Parathyroid adenoma (tissue), 2 donors: ENCODE measurements around the gene SNX25.

Experiments used
- H2AFZ ChIP-seq: fragments of 300-600 bp; sonication (generic); one replicate; pipeline ENCODE4 v1.7.0; 2017; ENCODE audit warnings: antibody characterized with exemption, mild to moderate bottlenecking
- H3K27ac ChIP-seq: fragments of 300-600 bp; sonication (generic); one replicate; pipeline ENCODE4 v1.7.0; 2017
- H3K27me3 ChIP-seq: fragments of 300-600 bp; sonication (generic); one replicate; pipeline ENCODE4 v1.7.0; 2017; ENCODE audit warnings: low read length; ENCODE audit not compliant: control insufficient read depth, insufficient read depth
- H3K36me3 ChIP-seq: fragments of 300-600 bp; sonication (generic); one replicate; pipeline ENCODE4 v1.7.0; 2017; ENCODE audit warnings: low read length; ENCODE audit not compliant: control insufficient read depth, insufficient read depth
- H3K4me1 ChIP-seq: fragments of 300-600 bp; sonication (generic); one replicate; pipeline ENCODE4 v1.7.0; 2017; ENCODE audit warnings: control low read depth
- H3K4me2 ChIP-seq: fragments of 300-600 bp; sonication (generic); one replicate; pipeline ENCODE4 v1.7.0; 2017; ENCODE audit warnings: low read length
- H3K4me3 ChIP-seq: fragments of 300-600 bp; sonication (generic); one replicate; pipeline ENCODE4 v1.7.0; 2017; ENCODE audit warnings: low read depth, low read length
- H3K79me2 ChIP-seq: fragments of 300-600 bp; sonication (generic); one replicate; pipeline ENCODE4 v1.7.0; 2017; ENCODE audit warnings: control low read depth
- H3K9ac ChIP-seq: fragments of 300-600 bp; sonication (generic); one replicate; pipeline ENCODE4 v1.7.0; 2017; ENCODE audit warnings: mild to moderate bottlenecking
- H3K9me3 ChIP-seq: fragments of 300-600 bp; sonication (generic); one replicate; pipeline ENCODE4 v1.7.0; 2017; ENCODE audit warnings: low read length; ENCODE audit not compliant: control insufficient read depth
- TF ChIP-seq, protein P1 (sequence below): fragments of 300-600 bp; sonication (generic); IDR thresholded peaks from one replicate; pipeline ENCODE4 v1.7.0; 2017; ENCODE audit warnings: antibody characterized with exemption, mild to moderate bottlenecking
- donor health status: primary hyperparathyroidism.

SNX25 gene

DNA sequence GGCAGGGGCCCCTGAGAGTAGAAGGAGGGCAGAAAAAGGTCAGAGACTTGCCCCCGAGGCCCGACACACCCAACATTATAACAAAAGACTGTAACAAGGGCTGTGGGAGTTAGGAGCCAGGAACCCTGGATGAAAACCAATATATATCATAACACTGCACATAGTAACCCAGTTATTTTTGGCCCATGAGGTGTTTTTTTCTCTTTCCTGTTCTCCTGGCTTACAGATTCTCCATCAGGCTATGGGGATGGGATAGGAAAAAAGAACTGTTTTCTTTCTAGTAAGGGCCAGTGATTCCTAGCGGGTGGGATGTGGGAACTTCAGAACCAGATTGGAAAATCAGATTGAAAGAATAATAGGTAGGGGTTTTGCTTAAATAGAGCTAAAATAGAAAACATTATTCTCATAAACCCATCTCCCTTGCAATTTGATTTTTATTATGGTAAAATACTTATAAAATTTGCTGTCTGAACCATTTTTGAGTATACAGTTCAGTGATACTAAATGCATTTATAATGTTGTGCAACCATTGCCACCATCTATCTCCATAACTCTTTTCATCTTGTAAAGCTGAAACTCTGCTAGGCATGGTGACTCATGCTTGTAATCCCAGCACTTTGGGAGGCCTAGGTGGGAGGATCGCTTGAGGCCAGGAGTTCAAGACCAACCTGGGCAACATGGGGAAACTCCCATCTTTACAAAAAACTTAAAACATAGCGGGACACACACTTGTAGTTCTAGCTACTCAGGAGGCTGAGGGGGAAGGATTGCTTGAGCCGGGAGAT, 33.5 kb downstream of the SNX25 start:
- no peak overlapping the region for H3K4me2 ChIP-seq
- TF ChIP-seq, protein P1, sequence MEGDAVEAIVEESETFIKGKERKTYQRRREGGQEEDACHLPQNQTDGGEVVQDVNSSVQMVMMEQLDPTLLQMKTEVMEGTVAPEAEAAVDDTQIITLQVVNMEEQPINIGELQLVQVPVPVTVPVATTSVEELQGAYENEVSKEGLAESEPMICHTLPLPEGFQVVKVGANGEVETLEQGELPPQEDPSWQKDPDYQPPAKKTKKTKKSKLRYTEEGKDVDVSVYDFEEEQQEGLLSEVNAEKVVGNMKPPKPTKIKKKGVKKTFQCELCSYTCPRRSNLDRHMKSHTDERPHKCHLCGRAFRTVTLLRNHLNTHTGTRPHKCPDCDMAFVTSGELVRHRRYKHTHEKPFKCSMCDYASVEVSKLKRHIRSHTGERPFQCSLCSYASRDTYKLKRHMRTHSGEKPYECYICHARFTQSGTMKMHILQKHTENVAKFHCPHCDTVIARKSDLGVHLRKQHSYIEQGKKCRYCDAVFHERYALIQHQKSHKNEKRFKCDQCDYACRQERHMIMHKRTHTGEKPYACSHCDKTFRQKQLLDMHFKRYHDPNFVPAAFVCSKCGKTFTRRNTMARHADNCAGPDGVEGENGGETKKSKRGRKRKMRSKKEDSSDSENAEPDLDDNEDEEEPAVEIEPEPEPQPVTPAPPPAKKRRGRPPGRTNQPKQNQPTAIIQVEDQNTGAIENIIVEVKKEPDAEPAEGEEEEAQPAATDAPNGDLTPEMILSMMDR, result no peak
- no peaks in the 10 kb centered on the region for H3K27me3 ChIP-seq
- H3K4me1 ChIP-seq, result no peaks in the 10 kb centered on the region
- no peak overlapping the region for H3K9ac ChIP-seq
- no peaks in the 10 kb centered on the region for H3K9me3 ChIP-seq
- no peaks in the 10 kb centered on the region for H3K36me3 ChIP-seq
- no peak overlapping the region for H3K4me3 ChIP-seq
- H3K79me2 ChIP-seq, result peaks cover 3% of the 10 kb centered on the region
- no peak overlapping the region for H2AFZ ChIP-seq
- H3K27ac ChIP-seq, result no peak overlapping the region

DNA sequence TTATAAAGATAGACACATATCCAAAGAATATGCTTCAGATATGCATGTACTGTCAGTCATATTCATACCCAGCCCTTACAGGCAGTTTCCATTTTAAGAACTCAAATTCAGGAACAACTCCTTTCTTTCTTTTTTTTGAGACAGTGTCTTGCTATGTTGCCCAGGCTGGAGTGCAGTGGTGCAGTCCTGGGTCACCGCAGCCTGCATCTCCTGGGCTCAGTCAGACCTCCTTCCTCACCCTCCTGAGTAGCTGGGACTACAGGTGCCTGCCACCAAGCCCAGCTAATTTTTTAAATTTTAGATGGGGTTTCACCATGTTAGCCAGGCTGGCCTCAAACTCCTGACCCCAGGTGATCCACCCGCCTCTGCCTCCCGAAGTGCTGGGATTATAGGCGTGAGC, 34.5 kb downstream of the SNX25 start:
- TF ChIP-seq, protein P1, result no peak
- H3K9me3 ChIP-seq, result no peaks in the 10 kb centered on the region
- H2AFZ ChIP-seq, result no peak overlapping the region
- H3K9ac ChIP-seq, result no peak overlapping the region
- H3K36me3 ChIP-seq, result no peaks in the 10 kb centered on the region
- H3K4me3 ChIP-seq, result no peak overlapping the region
- H3K27ac ChIP-seq, result no peak overlapping the region
- no peaks in the 10 kb centered on the region for H3K4me1 ChIP-seq
- no peaks in the 10 kb centered on the region for H3K79me2 ChIP-seq
- no peaks in the 10 kb centered on the region for H3K27me3 ChIP-seq
- H3K4me2 ChIP-seq, result no peak overlapping the region

- H3K4me1 ChIP-seq, result no peaks in the 10 kb centered on the region
- H3K27ac ChIP-seq, result no peak overlapping the region
- no peaks in the 10 kb centered on the region for H3K79me2 ChIP-seq
- H2AFZ ChIP-seq, result no peak overlapping the region
- TF ChIP-seq, protein P1, result no peak
- H3K4me2 ChIP-seq, result no peak overlapping the region
- no peaks in the 10 kb centered on the region for H3K36me3 ChIP-seq
- H3K9ac ChIP-seq, result no peak overlapping the region
- H3K9me3 ChIP-seq, result no peaks in the 10 kb centered on the region
- H3K4me3 ChIP-seq, result no peak overlapping the region
- H3K27me3 ChIP-seq, result no peaks in the 10 kb centered on the region
Observed at GRCh38 chr4:185244763-185245162, 35.4 kb downstream of the SNX25 start.

GRCh38 chr4:185246453-185246852, 37.1 kb downstream of the SNX25 start:
- Histone ChIP-seq H3K4me2 (no peak overlapping the region), H3K79me2 (no peaks in the 10 kb centered on the region), H3K27ac (no peak overlapping the region), H2AFZ (no peak overlapping the region), H3K4me1 (no peaks in the 10 kb centered on the region), H3K27me3 (no peaks in the 10 kb centered on the region), H3K9ac (no peak overlapping the region), H3K9me3 (no peaks in the 10 kb centered on the region), H3K4me3 (no peak overlapping the region), H3K36me3 (no peaks in the 10 kb centered on the region)
- TF ChIP-seq, protein P1, result no peak

GRCh38 chr4:185247151-185247550, 37.8 kb downstream of the SNX25 start:
- Histone ChIP-seq H3K4me2 (no peak overlapping the region), H3K79me2 (no peaks in the 10 kb centered on the region), H3K36me3 (no peaks in the 10 kb centered on the region), H3K27ac (no peak overlapping the region), H3K9me3 (no peaks in the 10 kb centered on the region), H3K4me3 (no peak overlapping the region), H3K9ac (no peak overlapping the region), H2AFZ (no peak overlapping the region), H3K4me1 (no peaks in the 10 kb centered on the region), H3K27me3 (no peaks in the 10 kb centered on the region)
- TF ChIP-seq, protein P1, result no peak
